ENCODE results near the gene VSIG10.

The VSIG10 gene

GRCh38 chr12:118044577-118044976 lies 59.2 kb downstream of the VSIG10 start:
- TF ChIP-seq CTCF (IDR thresholded peaks at IDR 0.05): no peak

- no peak for TF ChIP-seq CTCF (IDR thresholded peaks at IDR 0.05)
These were observed 59.7 kb downstream of the VSIG10 start for GRCh38 chr12:118044075-118044474.

GRCh38 chr12:118042091-118042490 lies 61.7 kb downstream of the VSIG10 start:
- TF ChIP-seq CTCF (IDR thresholded peaks at IDR 0.05): no peak

GRCh38 chr12:118038137-118038536 lies 65.7 kb downstream of the VSIG10 start:
- TF ChIP-seq CTCF (IDR thresholded peaks at IDR 0.05): no peak

- TF ChIP-seq CTCF (IDR thresholded peaks at IDR 0.05): no peak
These were observed 67.0 kb downstream of the VSIG10 start for GRCh38 chr12:118036672-118037411.

- no peak for TF ChIP-seq CTCF (IDR thresholded peaks at IDR 0.05)
These were observed 68.4 kb downstream of the VSIG10 start for GRCh38 chr12:118035190-118036041.

- peak; percentile 36; the same call in 1 of the 2 replicates for TF ChIP-seq CTCF (IDR thresholded peaks at IDR 0.05)
These were observed 69.2 kb downstream of the VSIG10 start for GRCh38 chr12:118034429-118035189.
